ENCODE data around the gene HHIPL1.

Gene HHIPL1

GRCh38 chr14:99662846-99663245 is 17.9 kb downstream of the HHIPL1 start:
- DNase-seq: no peak

- DNase-seq: no peak
These were observed 18.6 kb downstream of the HHIPL1 start for GRCh38 chr14:99663386-99664057.

GRCh38 chr14:99664058-99664936 is 19.4 kb downstream of the HHIPL1 start:
- no peak for DNase-seq

- DNase-seq: no peak
These were observed 20.0 kb downstream of the HHIPL1 start for GRCh38 chr14:99664937-99665273.

- no peak for DNase-seq
These were observed 21.6 kb downstream of the HHIPL1 start for GRCh38 chr14:99666533-99666932.

GRCh38 chr14:99667045-99667444 is 22.1 kb downstream of the HHIPL1 start:
- no peak for DNase-seq

- no peak for DNase-seq
These were observed 22.9 kb downstream of the HHIPL1 start for GRCh38 chr14:99667821-99668220.

GRCh38 chr14:99668307-99669295 is 23.7 kb downstream of the HHIPL1 start:
- no peak for DNase-seq

- DNase-seq: no peak
These were observed 25.7 kb downstream of the HHIPL1 start for GRCh38 chr14:99670361-99671234.

GRCh38 chr14:99671235-99672224 is 26.6 kb downstream of the HHIPL1 start:
- no peak for DNase-seq

- peak; percentile 31 to 43 for DNase-seq
These were observed 27.8 kb downstream of the HHIPL1 start for GRCh38 chr14:99672506-99673304.

GRCh38 chr14:99673305-99674063 is 28.6 kb downstream of the HHIPL1 start:
- DNase-seq: no peak

- DNase-seq: no peak
These were observed 29.2 kb downstream of the HHIPL1 start for GRCh38 chr14:99674064-99674650.

- no peak for DNase-seq
These were observed 29.9 kb downstream of the HHIPL1 start for GRCh38 chr14:99674776-99675381.

- DNase-seq: no peak
These were observed 30.5 kb downstream of the HHIPL1 start for GRCh38 chr14:99675382-99675835.

GRCh38 chr14:99675951-99676350 is 31.0 kb downstream of the HHIPL1 start:
- no peak for DNase-seq

- DNase-seq: peak in 1 of 2 donors; percentile 21
These were observed 31.7 kb downstream of the HHIPL1 start for GRCh38 chr14:99676657-99677056.

Measured in CD4-positive, alpha-beta T cell treated with Interleukin-1 beta for 1 hour (primary cell).